Prostate gland (tissue), 2 donors: ENCODE data around the gene CYP2A13. TPM values are rescaled to one million over a fixed set of nuclear protein-coding genes. Genes with fewer than 3 reads are reported as not detected.
"Not testable (repeated sequence)": the region's sequence is repeated elsewhere in the genome, so short reads cannot be mapped to it uniquely, and the experiment has no call there.

Source experiments
- DNase-seq: peaks from one replicate; pipeline ENCODE4 v3.0.0-alpha.2; 2019; ENCODE audit warnings: low spot score
- H3K27ac ChIP-seq, 2 donors: fragments of 200-600 bp; sonication (generic); 2 replicates each; pipeline ENCODE4 v1.5.1; 2017 to 2019
- H3K27me3 ChIP-seq: fragments of 200-600 bp; sonication (generic); replicated peaks from 2 replicates; pipeline ENCODE4 v1.5.1; 2019; ENCODE audit not compliant: insufficient read depth
- H3K36me3 ChIP-seq, 2 donors: fragments of 200-600 bp; sonication (generic); 1 replicate in 1 of 2; 2 replicates in 1 of 2; pipeline versions ENCODE4 v1.5.1 to v1.8.1; 2017 to 2019
- H3K4me1 ChIP-seq: fragments of 200-600 bp; sonication (generic); replicated peaks from 2 replicates; pipeline ENCODE4 v1.5.1; 2019
- H3K4me3 ChIP-seq, 2 donors: fragments of 200-600 bp; sonication (generic); 2 replicates each; pipeline ENCODE4 v1.5.1; 2017 to 2019
- H3K9me3 ChIP-seq: fragments of 200-600 bp; sonication (generic); 2 replicates; pipeline ENCODE4 v1.5.1; 2017
- POLR2A ChIP-seq: fragments of 450-650 bp; IDR thresholded peaks from one replicate; pipeline ENCODE4 v1.6.1; 2016; ENCODE audit warnings: antibody characterized with exemption, mild to moderate bottlenecking
- POLR2AphosphoS5 ChIP-seq: sonication (generic); formaldehyde crosslinking; IDR thresholded peaks from one replicate; pipeline ENCODE4 v1.6.1; 2017; ENCODE audit warnings: antibody characterized with exemption
- WGBS: methylation state at CpG from one replicate; pipeline ENCODE4 v1.1.5; 2018; 5-methylcytosine and 5-hydroxymethylcytosine counted together
- intact Hi-C: fragments of 100-400 bp; cut with DNase I; formaldehyde crosslinking; loops from one replicate; pipeline ENCODE4 v1.14.2; 2022
- total RNA-seq, 2 donors: library from RNA; depleted of rRNA; stranded (reverse); fragments of >200 nt; gene quantifications; one replicate each; pipeline ENCODE4 v1.1.0, GENCODE V29; 2016
- TF ChIP-seq, protein P1 (sequence below), 4 experiments: fragments of 200-600 bp in 2 of 4; fragments of 450-650 bp in 2 of 4; sonication (generic) in 2 of 4; IDR thresholded peaks; 1 replicate in 3 of 4; 2 replicates in 1 of 4; pipeline ENCODE4 v1.5.1; 2016 to 2019; ENCODE audit warnings: antibody characterized with exemption in 4 of 4, mild to moderate bottlenecking in 2 of 4, moderate library complexity in 2 of 4

Gene CYP2A13
- total RNA-seq, 2 donors from 2014 or later = not detected

DNA sequence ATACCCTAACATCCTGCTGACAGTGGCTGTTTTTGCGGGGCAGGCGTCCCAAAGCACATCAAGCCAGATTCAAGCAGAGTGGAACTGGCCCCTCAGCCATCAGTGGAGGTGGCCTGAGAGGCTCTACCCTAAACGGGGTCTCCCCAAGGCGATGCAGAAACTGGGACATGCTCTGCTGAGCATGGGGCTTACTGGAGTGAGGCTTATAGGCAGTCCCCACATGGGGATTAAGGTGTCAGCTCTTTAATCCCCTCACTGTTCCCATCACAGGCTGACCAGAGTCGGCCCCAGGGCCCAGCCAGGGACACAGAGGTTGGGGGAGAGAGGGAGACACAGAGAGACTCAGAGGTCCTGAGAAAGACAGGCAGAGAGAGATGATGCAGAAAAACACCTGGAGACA, 42.9 kb downstream of the CYP2A13 start:
- DNase-seq = no peak
- H3K27me3 ChIP-seq = no peaks in the 10 kb centered on the region
- no peak overlapping the region for H3K27ac ChIP-seq
- no peaks in the 10 kb centered on the region for H3K4me1 ChIP-seq
- H3K4me3 ChIP-seq = no peak overlapping the region
- TF ChIP-seq POLR2A (no peak), POLR2AphosphoS5 (no peak)
- TF ChIP-seq, protein P1, sequence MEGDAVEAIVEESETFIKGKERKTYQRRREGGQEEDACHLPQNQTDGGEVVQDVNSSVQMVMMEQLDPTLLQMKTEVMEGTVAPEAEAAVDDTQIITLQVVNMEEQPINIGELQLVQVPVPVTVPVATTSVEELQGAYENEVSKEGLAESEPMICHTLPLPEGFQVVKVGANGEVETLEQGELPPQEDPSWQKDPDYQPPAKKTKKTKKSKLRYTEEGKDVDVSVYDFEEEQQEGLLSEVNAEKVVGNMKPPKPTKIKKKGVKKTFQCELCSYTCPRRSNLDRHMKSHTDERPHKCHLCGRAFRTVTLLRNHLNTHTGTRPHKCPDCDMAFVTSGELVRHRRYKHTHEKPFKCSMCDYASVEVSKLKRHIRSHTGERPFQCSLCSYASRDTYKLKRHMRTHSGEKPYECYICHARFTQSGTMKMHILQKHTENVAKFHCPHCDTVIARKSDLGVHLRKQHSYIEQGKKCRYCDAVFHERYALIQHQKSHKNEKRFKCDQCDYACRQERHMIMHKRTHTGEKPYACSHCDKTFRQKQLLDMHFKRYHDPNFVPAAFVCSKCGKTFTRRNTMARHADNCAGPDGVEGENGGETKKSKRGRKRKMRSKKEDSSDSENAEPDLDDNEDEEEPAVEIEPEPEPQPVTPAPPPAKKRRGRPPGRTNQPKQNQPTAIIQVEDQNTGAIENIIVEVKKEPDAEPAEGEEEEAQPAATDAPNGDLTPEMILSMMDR (IDR thresholded peaks at IDR 0.05) = no peak
- no peaks in the 10 kb centered on the region for H3K36me3 ChIP-seq
- 86% methylated on average over 5 of the region's 5 CpGs for WGBS
- H3K9me3 ChIP-seq = no peaks in the 10 kb centered on the region
- intact Hi-C loops = loop anchor here (10.0 kb wide), 1 partner anchor 466 kb away; no protein-coding TSS in a partner anchor

DNA sequence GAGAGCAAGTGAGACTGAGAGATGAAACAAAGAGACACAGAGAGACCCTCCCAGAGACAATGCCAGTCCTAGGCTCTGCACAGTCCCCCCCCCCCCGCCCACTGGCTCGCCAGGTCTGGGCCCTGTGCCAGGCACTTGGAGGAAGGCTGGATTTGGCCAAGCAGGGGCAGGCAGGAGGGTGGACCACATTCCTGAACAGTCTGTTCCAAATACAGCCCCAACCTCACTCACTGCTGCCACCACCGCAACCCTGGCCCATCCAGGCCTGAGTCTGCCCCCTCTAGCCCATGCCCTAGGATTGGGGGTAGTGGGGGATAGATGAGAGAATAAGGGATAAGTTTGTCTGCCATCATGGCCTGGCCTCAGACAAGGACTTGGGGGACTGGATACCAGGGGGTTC, 45.0 kb downstream of the CYP2A13 start:
- Histone ChIP-seq H3K4me3 (no peak overlapping the region), H3K9me3 (no peaks in the 10 kb centered on the region), H3K36me3 (no peaks in the 10 kb centered on the region), H3K27ac (no peak overlapping the region), H3K27me3 (no peaks in the 10 kb centered on the region), H3K4me1 (no peaks in the 10 kb centered on the region)
- TF ChIP-seq, protein P1 (IDR thresholded peaks at IDR 0.05) = no peak
- TF ChIP-seq POLR2A (no peak), POLR2AphosphoS5 (no peak)
- 12% methylated on average over 3 of the region's 3 CpGs for WGBS
- DNase-seq = no peak
- intact Hi-C loops = loop anchor here (10.0 kb wide), 1 partner anchor 468 kb away; no protein-coding TSS in a partner anchor

DNA sequence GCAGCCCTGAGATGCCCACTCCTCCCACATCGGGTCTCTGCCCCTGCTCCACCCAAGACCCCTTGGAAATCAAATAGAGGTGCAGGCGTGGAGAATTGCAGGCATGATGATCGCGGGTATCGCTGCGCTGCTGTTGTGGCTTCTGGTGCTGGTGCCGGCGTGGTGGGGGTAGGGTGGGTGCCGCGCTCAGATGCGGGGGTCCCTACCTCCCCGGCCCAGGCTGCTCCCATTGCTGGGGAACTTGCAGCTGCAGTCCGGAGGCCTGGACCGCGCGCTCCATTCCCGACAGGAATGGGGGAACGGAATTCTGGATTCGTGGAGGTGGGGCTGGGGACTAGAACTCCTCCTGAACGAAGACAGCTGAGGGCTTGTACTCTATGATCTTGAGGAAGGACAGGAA, 46.4 kb downstream of the CYP2A13 start:
- Histone ChIP-seq H3K27me3 (no peaks in the 10 kb centered on the region), H3K27ac (no peak overlapping the region), H3K4me1 (no peaks in the 10 kb centered on the region), H3K4me3 (no peak overlapping the region), H3K9me3 (no peaks in the 10 kb centered on the region), H3K36me3 (no peaks in the 10 kb centered on the region)
- intact Hi-C loops = loop anchor here (10.0 kb wide), 1 partner anchor 470 kb away; no protein-coding TSS in a partner anchor
- WGBS = 76% methylated on average over 20 of the region's 20 CpGs
- no peak for DNase-seq
- TF ChIP-seq, protein P1 (IDR thresholded peaks at IDR 0.05) = no peak
- TF ChIP-seq POLR2A (no peak), POLR2AphosphoS5 (no peak)

DNA sequence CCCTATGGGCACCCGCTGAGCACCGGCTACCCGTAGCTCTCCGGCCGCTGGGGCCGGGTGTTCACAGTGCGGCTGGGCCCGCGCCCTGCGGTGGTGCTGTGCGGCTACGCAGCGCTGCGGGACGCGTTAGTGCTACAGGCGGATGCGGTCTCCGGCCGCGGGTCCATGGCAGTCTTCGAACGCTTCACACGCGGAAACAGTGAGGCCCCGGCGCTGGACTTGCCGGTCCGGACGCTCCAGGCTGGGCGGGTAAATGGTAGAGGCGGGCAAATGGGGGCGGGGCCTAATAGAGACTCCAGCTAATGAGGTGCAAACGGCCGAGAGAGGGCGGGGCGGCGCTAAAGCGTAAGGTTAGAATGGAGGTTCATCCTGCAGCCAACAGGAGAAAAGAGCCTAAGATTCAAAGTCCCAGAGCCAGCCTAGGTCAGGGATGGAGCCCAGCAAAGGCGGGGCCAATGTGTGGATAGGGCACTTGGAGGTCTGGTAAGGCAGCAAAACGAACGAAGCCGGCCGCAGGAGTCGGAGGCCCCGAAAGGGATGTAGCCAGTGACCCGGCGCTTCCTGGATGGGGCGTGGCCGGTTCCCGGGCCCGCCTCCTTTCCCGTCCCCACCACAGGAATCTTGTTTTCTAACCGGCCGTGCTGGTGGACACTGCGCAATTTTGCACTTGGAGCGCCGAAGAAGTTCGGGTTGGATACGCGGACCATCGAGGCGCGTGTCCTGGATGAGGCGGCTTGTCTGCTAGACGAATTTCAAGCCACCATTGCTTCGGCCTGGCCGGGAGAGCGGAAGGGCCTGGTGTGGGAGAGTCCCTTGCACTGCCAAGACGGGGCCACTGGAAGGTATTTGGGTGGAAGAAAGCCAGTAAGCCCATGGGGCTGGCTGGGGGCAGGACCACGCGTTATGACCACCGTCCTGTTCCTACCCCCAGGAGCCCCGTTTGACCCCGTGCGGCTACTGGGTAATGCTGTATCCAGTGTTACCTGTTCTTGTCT, 47.4 kb downstream of the CYP2A13 start:
- peak overlapping the region in 1 of 2 donors; percentile 29 for H3K4me3 ChIP-seq
- DNase-seq = peak; percentile 39
- not testable (repeated sequence) for H3K27ac ChIP-seq, H3K4me1 ChIP-seq, H3K36me3 ChIP-seq, H3K27me3 ChIP-seq, H3K9me3 ChIP-seq
- WGBS = 16% methylated on average over 48 of the region's 76 CpGs
- TF ChIP-seq POLR2AphosphoS5 = peak; percentile 6
- TF ChIP-seq, protein P1 (IDR thresholded peaks at IDR 0.05) = peak in 1 of 4 experiments; percentile 15
- intact Hi-C loops = loop anchor here (10.0 kb wide), 1 partner anchor 471 kb away; no protein-coding TSS in a partner anchor
